HG02970 (cell line): Measurements from ENCODE around the gene SH3RF2.

Experiments used
- ATAC-seq: cut with Tn5 transposase; IDR thresholded peaks from one replicate; pipeline ENCODE4 v1.9.1; 2021; ENCODE audit warnings: mild to moderate bottlenecking, moderate library complexity, moderate number of reproducible peaks; ENCODE audit not compliant: unreplicated experiment, low FRiP score

The SH3RF2 gene

GRCh38 chr5:146027751-146028150 is 91.4 kb downstream of the SH3RF2 start:
- ATAC-seq, result no peak

- ATAC-seq, result no peak
Measured at GRCh38 chr5:146032911-146033310, 96.5 kb downstream of the SH3RF2 start.

- no peak for ATAC-seq
Measured at GRCh38 chr5:146034127-146034526, 97.7 kb downstream of the SH3RF2 start.

- ATAC-seq, result no peak
Measured at GRCh38 chr5:146034605-146035004, 98.2 kb downstream of the SH3RF2 start.

GRCh38 chr5:146039420-146039819 is 103.0 kb downstream of the SH3RF2 start:
- no peak for ATAC-seq

GRCh38 chr5:146040527-146040926 is 104.1 kb downstream of the SH3RF2 start:
- no peak for ATAC-seq

- no peak for ATAC-seq
Measured at GRCh38 chr5:146041180-146041789, 104.9 kb downstream of the SH3RF2 start.

- no peak for ATAC-seq
Measured at GRCh38 chr5:146042628-146043279, 106.4 kb downstream of the SH3RF2 start.

GRCh38 chr5:146043722-146044121 is 107.3 kb downstream of the SH3RF2 start:
- no peak for ATAC-seq

GRCh38 chr5:146047396-146047795 is 111.0 kb downstream of the SH3RF2 start:
- ATAC-seq, result no peak

- ATAC-seq, result no peak
Measured at GRCh38 chr5:146048994-146049703, 112.8 kb downstream of the SH3RF2 start.

GRCh38 chr5:146049704-146050026 is 113.3 kb downstream of the SH3RF2 start:
- no peak for ATAC-seq

- no peak for ATAC-seq
Measured at GRCh38 chr5:146050086-146050485, 113.7 kb downstream of the SH3RF2 start.

- ATAC-seq, result no peak
Measured at GRCh38 chr5:146051678-146052077, 115.3 kb downstream of the SH3RF2 start.

GRCh38 chr5:146052780-146053179 is 116.4 kb downstream of the SH3RF2 start:
- no peak for ATAC-seq

GRCh38 chr5:146055432-146055831 is 119.1 kb downstream of the SH3RF2 start:
- ATAC-seq, result no peak

- no peak for ATAC-seq
Measured at GRCh38 chr5:146059460-146060220, 123.3 kb downstream of the SH3RF2 start.

- ATAC-seq, result no peak
Measured at GRCh38 chr5:146060221-146060585, 123.8 kb downstream of the SH3RF2 start.

- no peak for ATAC-seq
Measured at GRCh38 chr5:146066968-146067367, 130.6 kb downstream of the SH3RF2 start.

- no peak for ATAC-seq
Measured at GRCh38 chr5:146068206-146068605, 131.8 kb downstream of the SH3RF2 start.
